Smooth muscle cell (in vitro differentiated cells): ENCODE results near the gene KIF5A. TPM values are rescaled to one million over a fixed set of nuclear protein-coding genes. Genes with fewer than 3 reads are reported as not detected.

Source experiments
- DNase-seq: peaks from one replicate; lab custom pipeline; 2025; ENCODE audit not compliant: unreplicated experiment; lab: John Stamatoyannopoulos, UW
- H2AFZ ChIP-seq: fragments of 200-600 bp; sonication (generic); 2 replicates; pipeline ENCODE4 v1.6.0; 2016; ENCODE audit warnings: antibody characterized with exemption, low read depth, mild to moderate bottlenecking
- H3F3A ChIP-seq: fragments of 200-600 bp; sonication (generic); 2 replicates; pipeline ENCODE4 v1.6.0; 2017; ENCODE audit warnings: antibody characterized with exemption, low read depth
- H3K27ac ChIP-seq: fragments of 200-600 bp; sonication (generic); 2 replicates; pipeline ENCODE4 v1.5.1; 2016; ENCODE audit warnings: low read depth, mild to moderate bottlenecking
- H3K27me3 ChIP-seq: fragments of 200-600 bp; sonication (generic); 2 replicates; pipeline ENCODE4 v1.6.1; 2016; ENCODE audit warnings: low read depth, mild to moderate bottlenecking
- H3K36me3 ChIP-seq: fragments of 200-600 bp; sonication (generic); 2 replicates; pipeline ENCODE4 v1.5.1; 2016; ENCODE audit warnings: low read depth
- H3K4me1 ChIP-seq: fragments of 200-600 bp; sonication (generic); 2 replicates; pipeline ENCODE4 v1.5.1; 2016; ENCODE audit warnings: low read depth
- H3K4me2 ChIP-seq: fragments of 200-600 bp; sonication (generic); 2 replicates; pipeline ENCODE4 v1.6.0; 2016; ENCODE audit warnings: mild to moderate bottlenecking
- H3K4me3 ChIP-seq: fragments of 200-600 bp; sonication (generic); 2 replicates; pipeline ENCODE4 v1.5.1; 2016; ENCODE audit warnings: mild to moderate bottlenecking
- H3K79me2 ChIP-seq: fragments of 200-600 bp; sonication (generic); 2 replicates; pipeline ENCODE4 v1.6.0; 2016; ENCODE audit warnings: low read depth, mild to moderate bottlenecking
- H3K9ac ChIP-seq: fragments of 200-600 bp; sonication (generic); 2 replicates; pipeline ENCODE4 v1.6.0; 2016; ENCODE audit warnings: low read depth
- H3K9me3 ChIP-seq: fragments of 200-600 bp; sonication (generic); replicated peaks from 2 replicates; pipeline ENCODE4 v1.5.1; 2016; ENCODE audit warnings: low read depth
- H4K20me1 ChIP-seq: fragments of 200-600 bp; sonication (generic); 2 replicates; pipeline ENCODE4 v1.6.0; 2016; ENCODE audit warnings: low read depth
- CTCF ChIP-seq: fragments of 200-600 bp; sonication (generic); IDR thresholded peaks from 2 replicates; pipeline ENCODE4 v1.5.1; 2017; ENCODE audit warnings: borderline replicate concordance, mild to moderate bottlenecking, antibody characterized with exemption; ENCODE audit not compliant: insufficient read depth, poor library complexity, severe bottlenecking
- WGBS: methylation state at CpG from one replicate; pipeline ENCODE4 v1.1.7; 2016; ENCODE audit warnings: low lambda C conversion rate; 5-methylcytosine and 5-hydroxymethylcytosine counted together
- polyA plus RNA-seq: library from polyadenylated mRNA; unstranded; fragments of >200 nt; fragmentation: Nextera tagmentation; extraction: Ambion mirVana; gene quantifications from 2 replicates; pipeline ENCODE4 v1.2.1, GENCODE V29; 2016
- total RNA-seq: library from RNA; depleted of rRNA; stranded (reverse); fragments of >200 nt; gene quantifications from 2 replicates; pipeline ENCODE4 v1.2.3, GENCODE V29; 2014

The KIF5A gene
- total and polyA plus RNA-seq, 2 experiments from 2014 or later: 0.34 to 2.8 TPM

- peak overlapping the region; percentile 89 for H3K4me3 ChIP-seq
- H3K79me2 ChIP-seq: no peaks in the 10 kb centered on the region
- no peaks in the 10 kb centered on the region for H3K9me3 ChIP-seq
- no peak for DNase-seq
- no peaks in the 10 kb centered on the region for H3K36me3 ChIP-seq
- no peaks in the 10 kb centered on the region for H3K27me3 ChIP-seq
- H3F3A ChIP-seq: peaks cover 24% of the 10 kb centered on the region
- H2AFZ ChIP-seq: no peak overlapping the region
- H4K20me1 ChIP-seq: no peaks in the 10 kb centered on the region
- no peak for TF ChIP-seq CTCF
- H3K9ac ChIP-seq: no peak overlapping the region
- WGBS: 82% methylated on average over 4 of the region's 4 CpGs
- H3K4me1 ChIP-seq: peaks cover 23% of the 10 kb centered on the region
- peak overlapping the region; percentile 100 for H3K4me2 ChIP-seq
- H3K27ac ChIP-seq: no peak overlapping the region
Measured at GRCh38 chr12:57605811-57606311, 56.0 kb downstream of the KIF5A start.

- Histone ChIP-seq H3K36me3 (no peaks in the 10 kb centered on the region), H2AFZ (no peak overlapping the region), H3K9me3 (no peaks in the 10 kb centered on the region), H3K4me1 (peaks cover 26% of the 10 kb centered on the region), H3K79me2 (no peaks in the 10 kb centered on the region), H3K9ac (no peak overlapping the region), H3K4me3 (no peak overlapping the region), H3K27me3 (no peaks in the 10 kb centered on the region), H4K20me1 (no peaks in the 10 kb centered on the region), H3F3A (peaks cover 24% of the 10 kb centered on the region), H3K4me2 (no peak overlapping the region), H3K27ac (no peak overlapping the region)
- no peak for DNase-seq
- TF ChIP-seq CTCF: no peak
- WGBS: 83% methylated on average over 2 of the region's 2 CpGs
Measured at GRCh38 chr12:57606399-57606798, 56.6 kb downstream of the KIF5A start.

GRCh38 chr12:57606821-57607220, 57.0 kb downstream of the KIF5A start:
- no peaks in the 10 kb centered on the region for H3K79me2 ChIP-seq

More at GRCh38 chr12:57606821-57607220, 57.0 kb downstream of the KIF5A start:
- over 99% methylated on average over 10 of the region's 11 CpGs for WGBS
- Histone ChIP-seq H4K20me1 (no peaks in the 10 kb centered on the region), H2AFZ (no peak overlapping the region), H3K4me2 (no peak overlapping the region), H3K9ac (no peak overlapping the region), H3K36me3 (no peaks in the 10 kb centered on the region), H3K4me3 (no peak overlapping the region), H3K9me3 (no peaks in the 10 kb centered on the region), H3K27ac (no peak overlapping the region), H3K4me1 (peaks cover 27% of the 10 kb centered on the region), H3F3A (peaks cover 24% of the 10 kb centered on the region), H3K27me3 (no peaks in the 10 kb centered on the region)
- no peak for TF ChIP-seq CTCF
- no peak for DNase-seq
